Limb (tissue), 2 donors: ENCODE results near the gene KAT7.
A peak's percentile ranks its signal among the peaks of the same experiment; 100 is the strongest.

Experiments used
- DNase-seq, 2 donors: peaks; one replicate each; pipeline ENCODE4 v3.0.0-alpha.2; 2016; ENCODE audit errors: extremely low spot score in 2 of 2

KAT7 gene

GRCh38 chr17:49760296-49760695 is 28.2 kb upstream of the KAT7 start:
- no peak for DNase-seq

DNA sequence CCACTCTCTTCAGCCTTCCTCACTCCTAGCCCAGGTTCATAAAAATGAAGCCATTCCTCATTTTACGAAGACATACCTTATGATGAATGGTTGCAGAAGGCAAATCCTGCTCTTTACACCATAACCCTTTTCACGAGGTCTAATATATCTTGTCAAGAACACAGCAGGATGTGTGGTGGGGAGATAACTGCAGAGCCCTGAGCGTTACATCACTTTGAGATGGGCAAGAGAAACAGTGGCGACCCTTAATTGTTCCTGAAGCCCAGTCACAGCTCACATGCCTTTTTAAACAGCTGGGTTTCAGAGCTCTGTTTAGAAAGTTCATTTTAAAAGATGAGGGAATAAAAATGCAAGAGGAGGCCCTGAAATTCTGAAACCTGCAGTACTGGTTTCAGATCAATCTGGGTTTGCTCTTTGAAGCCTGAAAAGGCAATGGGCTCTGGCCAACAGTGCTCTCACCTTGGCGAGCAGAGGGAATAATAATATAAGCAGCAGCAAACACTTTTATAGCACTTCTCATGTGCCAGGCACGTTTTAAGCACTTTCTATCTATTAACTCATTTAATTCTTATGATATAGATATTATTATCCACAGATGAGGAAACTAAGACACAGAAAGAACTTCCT is 27.4 kb upstream of the KAT7 start:
- DNase-seq: no peak

- DNase-seq: no peak
Observed at GRCh38 chr17:49762151-49762941, 26.1 kb upstream of the KAT7 start.

- peak; percentile 97 to 98 for DNase-seq
Observed at GRCh38 chr17:49763735-49764558, 24.5 kb upstream of the KAT7 start, which contains the start of gene FAM117A. FAM117A (minus strand) TSS chr17:49764131; CDS start chr17:49764087, 44 bp downstream.

DNA sequence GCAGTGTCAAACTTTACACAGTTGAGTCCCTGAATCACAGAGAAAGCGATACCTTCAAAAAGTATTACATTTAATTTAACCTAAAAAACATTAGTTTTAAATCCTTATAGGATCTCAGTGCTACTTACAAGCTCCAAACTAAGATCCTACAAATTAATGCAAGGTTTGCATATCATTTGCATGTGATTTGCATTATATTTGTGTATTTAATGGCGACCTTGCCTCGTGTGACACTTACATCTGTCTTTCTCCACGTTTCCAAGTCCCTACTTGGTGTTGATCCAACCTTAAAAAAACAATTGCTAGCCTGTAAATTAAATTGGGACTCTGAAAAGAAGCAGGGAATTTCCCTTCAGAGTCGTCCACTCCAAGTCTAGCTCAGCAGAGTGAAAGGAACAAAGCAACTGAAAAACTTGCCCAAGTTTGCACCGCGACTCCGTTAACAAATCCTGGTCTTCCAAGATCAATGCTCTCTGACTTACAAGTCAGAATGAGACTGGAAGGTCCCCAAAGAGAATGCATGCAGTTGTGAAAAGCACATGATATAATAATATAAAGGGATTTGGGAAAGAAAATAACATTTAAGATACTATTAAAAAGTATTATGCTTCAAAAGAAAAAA is 23.8 kb upstream of the KAT7 start:
- no peak for DNase-seq

GRCh38 chr17:49766918-49767530 is 21.5 kb upstream of the KAT7 start:
- no peak for DNase-seq

DNA sequence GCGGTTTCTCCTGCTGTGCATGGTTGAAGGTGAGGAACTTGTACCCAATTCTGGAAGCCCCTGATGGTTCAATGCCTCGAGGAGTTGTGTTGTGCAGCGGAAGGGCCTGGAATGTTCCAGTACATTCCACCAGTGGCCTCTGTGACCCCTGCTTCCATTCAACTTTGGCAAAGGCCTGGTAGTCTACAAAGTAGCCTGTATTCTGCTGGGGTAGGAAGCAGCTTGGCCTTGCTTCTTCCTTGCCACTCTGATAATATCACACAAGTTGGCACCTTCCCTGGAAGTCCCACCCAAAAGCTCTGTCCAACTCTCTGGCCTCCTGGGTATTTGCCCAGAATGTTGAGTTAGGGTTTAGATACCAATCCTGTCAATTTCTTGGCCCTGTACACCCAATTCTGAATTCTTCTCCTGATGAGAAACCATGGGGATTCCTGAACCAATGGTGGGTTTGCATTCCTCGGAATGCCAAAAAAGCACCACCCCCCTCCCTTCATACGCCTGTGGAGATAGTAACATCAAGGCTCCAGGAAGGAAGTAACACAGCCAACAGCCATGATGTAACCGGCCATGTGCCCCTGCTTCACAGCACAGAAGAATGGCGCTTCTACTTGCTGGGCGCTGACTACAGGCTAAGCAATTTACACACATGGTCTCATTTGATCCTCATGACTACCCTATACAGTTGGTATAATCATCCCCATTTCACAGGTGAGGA is 12.8 kb upstream of the KAT7 start:
- DNase-seq: no peak

- DNase-seq: peak in 1 of 2 donors; percentile 36
Observed at GRCh38 chr17:49776551-49777300, 11.8 kb upstream of the KAT7 start.

- DNase-seq: no peak
Observed at GRCh38 chr17:49777563-49777962, 10.9 kb upstream of the KAT7 start.

DNA sequence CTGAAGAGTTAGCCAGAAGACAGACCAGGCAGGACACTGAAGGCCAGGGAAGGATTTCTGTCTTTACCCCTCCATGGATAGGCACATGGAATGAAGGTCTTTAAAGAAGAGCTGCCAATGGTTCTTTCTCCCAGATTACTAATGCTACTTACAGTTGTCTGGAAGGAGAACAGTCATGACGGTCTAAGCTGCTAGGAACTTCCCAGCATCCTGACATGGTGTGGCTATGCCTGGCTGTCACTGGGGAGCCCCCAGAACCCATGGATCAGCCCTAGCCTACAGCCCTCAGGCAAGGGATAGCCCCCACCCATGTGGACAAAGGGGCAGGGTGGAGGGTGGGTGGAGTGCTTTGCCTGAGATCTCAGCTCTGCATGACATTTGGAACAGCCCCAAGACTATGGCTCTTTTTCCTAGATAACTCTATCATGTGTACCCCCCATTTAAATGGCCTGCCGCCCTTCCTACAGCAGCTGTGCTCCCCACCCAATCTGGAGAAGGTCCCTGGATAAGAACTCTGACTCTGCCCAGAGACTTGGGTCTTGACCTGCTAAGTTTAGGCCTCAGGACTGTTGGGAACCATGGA is 9.2 kb upstream of the KAT7 start:
- DNase-seq: no peak

GRCh38 chr17:49779739-49780231 is 8.7 kb upstream of the KAT7 start:
- peak in 1 of 2 donors; percentile 49 for DNase-seq

GRCh38 chr17:49783071-49783715 is 5.3 kb upstream of the KAT7 start:
- no peak for DNase-seq

- no peak for DNase-seq
Observed at GRCh38 chr17:49783791-49784190, 4.7 kb upstream of the KAT7 start.

DNA sequence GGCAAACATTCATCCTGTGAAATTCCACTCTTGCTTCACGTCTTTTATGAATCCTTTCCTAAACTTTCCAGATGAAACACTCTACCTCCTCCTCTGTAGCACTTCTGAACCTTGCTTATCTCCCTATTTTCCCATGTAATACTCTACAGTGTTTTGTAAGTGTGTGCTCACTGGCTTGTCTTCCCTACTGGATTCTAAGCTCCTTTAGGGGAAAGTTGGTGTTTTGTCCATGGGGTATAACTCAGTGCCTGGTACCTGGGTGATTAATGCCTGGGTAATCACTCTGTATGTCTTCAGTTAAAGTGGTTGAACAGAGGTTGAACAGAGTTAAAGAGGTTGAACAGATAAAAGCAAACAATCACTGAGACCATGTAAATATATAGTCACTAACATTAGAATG is 3.8 kb upstream of the KAT7 start:
- no peak for DNase-seq

GRCh38 chr17:49787884-49788477 is 500 bp upstream of the KAT7 start:
- peak; percentile 40 to 53 for DNase-seq

GRCh38 chr17:49789243-49789578 is 730 bp downstream of the KAT7 start:
- no peak for DNase-seq

GRCh38 chr17:49793309-49793708 is 4.8 kb downstream of the KAT7 start:
- DNase-seq: no peak

DNA sequence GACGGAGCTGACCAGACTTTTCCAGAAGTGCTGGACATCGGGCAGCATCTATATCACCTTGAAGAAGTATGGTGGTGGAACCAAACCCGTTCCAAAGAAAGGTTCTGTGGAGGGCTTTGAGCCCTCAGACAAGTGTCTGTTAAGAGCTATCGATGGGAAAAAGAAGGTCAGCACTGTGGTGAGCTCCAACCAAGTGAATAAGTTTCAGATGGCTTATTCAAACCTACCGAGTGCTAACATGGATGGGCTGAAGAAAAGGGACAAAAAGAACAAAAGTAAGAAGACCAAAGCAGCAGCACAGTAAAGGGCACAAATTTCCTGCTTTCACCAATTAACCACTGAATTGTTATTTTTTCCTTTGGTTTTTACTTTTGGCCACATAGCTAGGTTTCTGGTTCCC is 6.9 kb downstream of the KAT7 start:
- DNase-seq: no peak

GRCh38 chr17:49798182-49798581 is 9.7 kb downstream of the KAT7 start:
- no peak for DNase-seq
